GM12878 (cell line): Measurements from ENCODE around the gene FTL.

Experiments used
- TF ChIP-seq, protein P1 (sequence below): IDR thresholded peaks from 2 replicates; pipeline ENCODE4 v1.6.1; 2011; ENCODE audit warnings: mild to moderate bottlenecking, low read depth, low read length, moderate library complexity; ENCODE audit not compliant: insufficient replicate concordance
- TF ChIP-seq, protein P2 (sequence below): fragments of 150-350 bp; IDR thresholded peaks from 2 replicates; pipeline ENCODE4 v1.6.1; 2016; ENCODE audit warnings: low read depth, low read length

DNA sequence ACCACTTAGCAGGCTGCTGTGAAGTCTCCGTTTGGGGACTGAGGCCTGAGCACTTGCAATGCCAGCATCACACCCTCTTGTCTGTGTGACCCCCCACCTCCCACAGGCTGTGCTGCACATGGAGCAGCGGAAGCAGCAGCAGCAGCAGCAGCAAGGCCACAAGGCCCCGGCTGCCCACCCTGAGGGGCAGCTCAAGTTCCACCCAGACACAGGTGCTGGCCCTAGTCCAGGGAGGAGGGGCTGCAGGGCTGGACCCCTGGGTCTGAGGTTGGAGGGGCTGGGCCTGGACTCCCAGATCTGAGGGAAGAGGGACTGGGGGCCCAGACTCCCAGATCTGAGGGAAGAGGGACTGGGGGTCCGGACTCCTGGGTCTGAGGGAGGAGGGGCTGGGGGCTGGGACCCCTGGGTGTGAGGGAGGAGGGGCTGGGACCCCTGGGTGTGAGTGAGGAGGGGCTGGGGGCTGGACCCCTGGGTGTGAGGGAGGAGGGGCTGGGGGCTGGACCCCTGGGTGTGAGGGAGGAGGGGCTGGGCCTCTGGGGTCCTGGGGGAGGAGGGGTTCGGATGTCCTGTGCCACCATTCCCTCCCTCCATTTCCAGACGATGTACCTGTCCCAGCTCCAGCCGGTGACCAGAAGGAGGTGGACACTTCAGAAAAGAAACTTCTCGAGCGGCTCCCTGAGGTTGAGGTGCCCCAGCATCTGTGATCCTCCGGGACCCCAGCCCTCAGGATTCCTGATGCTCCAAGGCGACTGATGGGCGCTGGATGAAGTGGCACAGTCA lies 43.2 kb upstream of the FTL start:
- TF ChIP-seq, protein P1, sequence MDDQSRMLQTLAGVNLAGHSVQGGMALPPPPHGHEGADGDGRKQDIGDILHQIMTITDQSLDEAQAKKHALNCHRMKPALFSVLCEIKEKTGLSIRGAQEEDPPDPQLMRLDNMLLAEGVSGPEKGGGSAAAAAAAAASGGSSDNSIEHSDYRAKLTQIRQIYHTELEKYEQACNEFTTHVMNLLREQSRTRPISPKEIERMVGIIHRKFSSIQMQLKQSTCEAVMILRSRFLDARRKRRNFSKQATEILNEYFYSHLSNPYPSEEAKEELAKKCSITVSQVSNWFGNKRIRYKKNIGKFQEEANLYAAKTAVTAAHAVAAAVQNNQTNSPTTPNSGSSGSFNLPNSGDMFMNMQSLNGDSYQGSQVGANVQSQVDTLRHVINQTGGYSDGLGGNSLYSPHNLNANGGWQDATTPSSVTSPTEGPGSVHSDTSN: no peak
- TF ChIP-seq, protein P2, sequence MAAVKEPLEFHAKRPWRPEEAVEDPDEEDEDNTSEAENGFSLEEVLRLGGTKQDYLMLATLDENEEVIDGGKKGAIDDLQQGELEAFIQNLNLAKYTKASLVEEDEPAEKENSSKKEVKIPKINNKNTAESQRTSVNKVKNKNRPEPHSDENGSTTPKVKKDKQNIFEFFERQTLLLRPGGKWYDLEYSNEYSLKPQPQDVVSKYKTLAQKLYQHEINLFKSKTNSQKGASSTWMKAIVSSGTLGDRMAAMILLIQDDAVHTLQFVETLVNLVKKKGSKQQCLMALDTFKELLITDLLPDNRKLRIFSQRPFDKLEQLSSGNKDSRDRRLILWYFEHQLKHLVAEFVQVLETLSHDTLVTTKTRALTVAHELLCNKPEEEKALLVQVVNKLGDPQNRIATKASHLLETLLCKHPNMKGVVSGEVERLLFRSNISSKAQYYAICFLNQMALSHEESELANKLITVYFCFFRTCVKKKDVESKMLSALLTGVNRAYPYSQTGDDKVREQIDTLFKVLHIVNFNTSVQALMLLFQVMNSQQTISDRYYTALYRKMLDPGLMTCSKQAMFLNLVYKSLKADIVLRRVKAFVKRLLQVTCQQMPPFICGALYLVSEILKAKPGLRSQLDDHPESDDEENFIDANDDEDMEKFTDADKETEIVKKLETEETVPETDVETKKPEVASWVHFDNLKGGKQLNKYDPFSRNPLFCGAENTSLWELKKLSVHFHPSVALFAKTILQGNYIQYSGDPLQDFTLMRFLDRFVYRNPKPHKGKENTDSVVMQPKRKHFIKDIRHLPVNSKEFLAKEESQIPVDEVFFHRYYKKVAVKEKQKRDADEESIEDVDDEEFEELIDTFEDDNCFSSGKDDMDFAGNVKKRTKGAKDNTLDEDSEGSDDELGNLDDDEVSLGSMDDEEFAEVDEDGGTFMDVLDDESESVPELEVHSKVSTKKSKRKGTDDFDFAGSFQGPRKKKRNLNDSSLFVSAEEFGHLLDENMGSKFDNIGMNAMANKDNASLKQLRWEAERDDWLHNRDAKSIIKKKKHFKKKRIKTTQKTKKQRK: no peak
